HepG2 (cell line): ENCODE data around the gene MAS1L. TPM values are rescaled to one million over a fixed set of nuclear protein-coding genes. Genes with fewer than 3 reads are reported as not detected.

Source experiments
- ATAC-seq: fragments of 200-7000 bp; cut with Tn5 transposase; 3 replicates; pipeline ENCODE4 v1.9.1; 2020; ENCODE audit warnings: mild to moderate bottlenecking, moderate library complexity
- BruUV-seq: library from RNA; stranded (reverse); fragments of 400-500 nt; replicated peaks from 2 replicates; lab custom pipeline; 2021; lab: Mats Ljungman, UMichigan
- CTCF ChIA-PET: fragments of 300-600 bp; formaldehyde crosslinking; extraction: SDS; loops from one replicate; lab custom pipeline; 2021; ENCODE audit warnings: low total read pairs, inconsistent platforms, low intra/inter-chr PET ratio; lab: Yijun Ruan, JAX
- POLR2A ChIA-PET: fragments of 350-600 bp; sonication (Branson Sonifier 250); formaldehyde crosslinking; loops from one replicate; lab custom pipeline; 2020; ENCODE audit warnings: antibody characterized with exemption, inconsistent platforms; lab: Yijun Ruan, JAX
- DNase-seq: peaks from one replicate; pipeline ENCODE4 v3.0.0-alpha.2; 2015; ENCODE audit warnings: low spot score
- FAIRE-seq: peaks from 3 replicates; lab custom pipeline; 2011; peaks lifted over from hg19 to GRCh38; lab: Jason Lieb, UNC
- H2AFZ ChIP-seq: one replicate; pipeline ENCODE4 v1.6.1; 2011; ENCODE audit warnings: low read length, inconsistent platforms
- H3K27ac ChIP-seq: fragments of 300-600 bp; 3 replicates; pipeline ENCODE4 v1.8.0; 2011; ENCODE audit warnings: mixed run types, mild to moderate bottlenecking, mixed read lengths, low read length, inconsistent platforms; ENCODE audit not compliant: insufficient read depth; ENCODE audit errors: extremely low read length
- H3K27me3 ChIP-seq, 2 experiments: fragments of 200-600 bp in 1 of 2; 2 replicates in 1 of 2; 3 replicates in 1 of 2; pipeline versions ENCODE4 v1.6.0 to v1.8.0; 2011; ENCODE audit warnings: low read length in 2 of 2, mild to moderate bottlenecking in 2 of 2, moderate library complexity in 2 of 2, inconsistent platforms in 1 of 2; ENCODE audit not compliant: insufficient read depth in 2 of 2, control insufficient read depth in 1 of 2
- H3K36me3 ChIP-seq, 2 experiments: fragments of 200-600 bp in 1 of 2; replicated peaks in 1 of 2; 2 replicates in 1 of 2; 3 replicates in 1 of 2; pipeline versions ENCODE4 v1.5.1 to v1.8.0; 2011; ENCODE audit warnings: low read length in 2 of 2, inconsistent platforms in 1 of 2; ENCODE audit not compliant: insufficient read depth in 2 of 2, control insufficient read depth in 1 of 2
- H3K4me1 ChIP-seq: 2 replicates; pipeline ENCODE4 v1.5.1; 2012; ENCODE audit warnings: low read length, inconsistent platforms; ENCODE audit not compliant: insufficient read depth
- H3K4me2 ChIP-seq: 2 replicates; pipeline ENCODE4 v1.6.0; 2011; ENCODE audit warnings: low read depth, low read length, inconsistent platforms
- H3K4me3 ChIP-seq, 3 experiments: fragments of 200-600 bp in 1 of 3; sonication (generic), shearing (Covaris generic) in 1 of 3; replicated peaks in 1 of 3; 2 replicates each; pipeline ENCODE4 v1.5.1; 2011 to 2016; ENCODE audit warnings: low read length in 3 of 3, inconsistent platforms in 2 of 3, low read depth in 2 of 3, mild to moderate bottlenecking in 2 of 3, control low read depth in 1 of 3, mixed read lengths in 1 of 3; ENCODE audit not compliant: insufficient read depth in 1 of 3
- H3K79me2 ChIP-seq: one replicate; pipeline ENCODE4 v1.6.1; 2011; ENCODE audit warnings: low read length, inconsistent platforms; ENCODE audit not compliant: insufficient read depth
- H3K9ac ChIP-seq: 2 replicates; pipeline ENCODE4 v1.6.0; 2011; ENCODE audit warnings: mild to moderate bottlenecking, low read depth, low read length, inconsistent platforms; ENCODE audit not compliant: insufficient read depth
- H3K9me3 ChIP-seq: 2 replicates; pipeline ENCODE4 v1.5.1; 2012; ENCODE audit warnings: mild to moderate bottlenecking, low read length
- H4K20me1 ChIP-seq: 2 replicates; pipeline ENCODE4 v1.6.0; 2011; ENCODE audit warnings: inconsistent platforms, mild to moderate bottlenecking, low read length, moderate library complexity; ENCODE audit not compliant: insufficient read depth
- ARID5B ChIP-seq: IDR thresholded peaks from 2 replicates; pipeline ENCODE4 v1.4.0; 2020; ENCODE audit warnings: mild to moderate bottlenecking, missing genetic modification reagents
- WGBS: methylation state at CpG from one replicate; pipeline ENCODE4 v1.1.6; 2017; ENCODE audit warnings: low lambda C conversion rate; 5-methylcytosine and 5-hydroxymethylcytosine counted together
- in situ Hi-C: cut with HindIII; loops from 2 replicates; pipeline ENCODE4 v1.10.0; 2017; ENCODE audit warnings: low pct_unique_long_range_greater_than_20kb; ENCODE audit not compliant: extremely low pct_ligation_motif_present
- intact Hi-C: fragments of 100-400 bp; cut with micrococcal nuclease; formaldehyde crosslinking; loops from one replicate; pipeline ENCODE4 v1.10.0; 2022; ENCODE audit not compliant: unreplicated experiment
- polyA plus RNA-seq, 8 experiments: library from polyadenylated mRNA; depleted of rRNA in 3 of 8; stranded (reverse) in 7 of 8; unstranded in 1 of 8; fragments of >200 nt; fragmentation: Illumina TruSeq in 4 of 8; extraction: Trizol in 4 of 8; gene quantifications; 2 replicates each; pipeline versions ENCODE4 v1.2.1 to v1.2.3, GENCODE V29; 2011 to 2016; ENCODE audit warnings: low read depth in 4 of 8, missing spikeins in 1 of 8, mixed read lengths in 1 of 8; ENCODE audit not compliant: insufficient read depth in 1 of 8
- total RNA-seq, 5 experiments: library from RNA; depleted of rRNA; stranded (reverse); fragments of >200 nt; fragmentation: Illumina TruSeq; extraction: Trizol; gene quantifications; 2 replicates each; pipeline ENCODE4 v1.2.3, GENCODE V29; 2016; ENCODE audit warnings: low read depth in 1 of 5
- TF ChIP-seq, protein P1 (sequence below): IDR thresholded peaks from 2 replicates; pipeline ENCODE4 v1.6.1; 2016; ENCODE audit warnings: missing compliant biosample characterization, missing genetic modification reagents, borderline replicate concordance

Gene MAS1L
- total and polyA plus RNA-seq, 2 of the 13 experiments (the other 11 are each of a cell fraction or from before 2014, with no cell fraction given) = not detected

- FAIRE-seq = no peak
- in situ Hi-C loops = no loop called here
Measured at GRCh38 chr6:29456971-29457370, 30.8 kb downstream of the MAS1L start, which contains the start of the genes OR11A1 and OR2H1. TSS of gene OR11A1 (minus strand) at chr6:29457071. CDS start at chr6:29427641, 29,430 bp downstream. TSS of gene OR2H1 (plus strand) at chr6:29457155. CDS start at chr6:29461770, 4,615 bp downstream.

More at GRCh38 chr6:29456971-29457370, 30.8 kb downstream of the MAS1L start, which contains the start of the genes OR11A1 and OR2H1:
- H3K4me3 ChIP-seq = no peak within 1 kb of the TSS
- 0% methylated on average over 2 of the region's 2 CpGs for WGBS
- H3K9ac ChIP-seq = no peak within 1 kb of the TSS
- no peaks in the 10 kb centered on the region for H3K4me1 ChIP-seq
- CTCF ChIA-PET = no interaction called here
- H4K20me1 ChIP-seq = no peaks in the 10 kb centered on the region
- peaks cover 0 to 15% of the 10 kb centered on the region in 2 experiments; a peak in 2 of 5 replicates for H3K27me3 ChIP-seq
- H3K4me2 ChIP-seq = no peak within 1 kb of the TSS
- no peak within 1 kb of the TSS for H2AFZ ChIP-seq
- TF ChIP-seq, protein P1, sequence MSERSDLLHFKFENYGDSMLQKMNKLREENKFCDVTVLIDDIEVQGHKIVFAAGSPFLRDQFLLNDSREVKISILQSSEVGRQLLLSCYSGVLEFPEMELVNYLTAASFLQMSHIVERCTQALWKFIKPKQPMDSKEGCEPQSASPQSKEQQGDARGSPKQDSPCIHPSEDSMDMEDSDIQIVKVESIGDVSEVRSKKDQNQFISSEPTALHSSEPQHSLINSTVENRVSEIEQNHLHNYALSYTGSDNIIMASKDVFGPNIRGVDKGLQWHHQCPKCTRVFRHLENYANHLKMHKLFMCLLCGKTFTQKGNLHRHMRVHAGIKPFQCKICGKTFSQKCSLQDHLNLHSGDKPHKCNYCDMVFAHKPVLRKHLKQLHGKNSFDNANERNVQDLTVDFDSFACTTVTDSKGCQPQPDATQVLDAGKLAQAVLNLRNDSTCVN (CRISPR knock-in tag) = no peak
- TF ChIP-seq ARID5B (CRISPR knock-in tag) = no peak
- intact Hi-C loops = no loop called here
- no TSS peak for BruUV-seq
- no peaks in the 10 kb centered on the region for H3K36me3 ChIP-seq
- ATAC-seq (no peak), DNase-seq (no peak)
- no peaks in the 10 kb centered on the region for H3K79me2 ChIP-seq
- H3K9me3 ChIP-seq = no peaks in the 10 kb centered on the region
- POLR2A ChIA-PET = no interaction called here
- H3K27ac ChIP-seq = no peak within 1 kb of the TSS
